ENCODE data around the gene RMI2. TPM values are rescaled to one million over a fixed set of nuclear protein-coding genes. Genes with fewer than 3 reads are reported as not detected.

RMI2 gene
- polyA plus RNA-seq, 2 of the 4 experiments (the other 2 are of a cell fraction): 24.2 to 26.9 TPM

DNA sequence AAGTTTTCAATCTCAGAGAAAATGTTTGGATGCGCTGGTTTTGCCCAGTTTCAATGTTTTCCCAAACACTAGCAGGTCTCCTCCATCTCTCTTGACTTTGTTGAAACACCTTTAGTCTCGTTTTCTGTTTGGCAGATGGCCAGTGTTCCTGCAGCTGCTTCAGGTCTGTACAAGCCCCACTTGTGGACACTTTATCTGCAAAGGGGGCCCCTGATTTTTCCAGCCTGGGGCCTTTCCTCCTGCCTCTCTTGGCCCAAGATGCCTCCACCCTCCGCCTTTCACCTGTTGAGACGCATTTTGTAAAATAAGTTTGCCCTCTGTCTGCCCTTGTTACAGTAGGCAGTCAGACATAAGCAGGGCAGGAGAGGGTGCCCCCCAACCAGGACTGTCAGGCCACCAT lies 42.3 kb upstream of the RMI2 start:
- Histone ChIP-seq H3K4me2 (no peak overlapping the region), H3K4me3 (no peak overlapping the region), H3K27ac (no peak overlapping the region), H3K4me1 (no peaks in the 10 kb centered on the region), H3K9me3 (no peaks in the 10 kb centered on the region)
- CTCF ChIA-PET: no interaction called here
- TF ChIP-seq MAFK (IDR thresholded peaks at IDR 0.05; ENCODE audit: partially characterized antibody) (no peak), HDAC2 (IDR thresholded peaks at IDR 0.05) (no peak), BHLHE40 (IDR thresholded peaks at IDR 0.05; ENCODE audit: low read depth, low read length) (no peak), NPAS2 (CRISPR knock-in tag; IDR thresholded peaks at IDR 0.05; ENCODE audit: borderline replicate concordance) (no peak), POLR2AphosphoS2 (conservative IDR thresholded peaks at IDR 0.05; ENCODE audit: low read length) (no peak), CEBPB (IDR thresholded peaks at IDR 0.05) (no peak)
- WGBS (ENCODE audit: missing lambda C conversion rate): 73% methylated on average over 3 of the region's 4 CpGs
- DNase-seq (ENCODE audit: low read depth in 1 of 2, low spot score in 1 of 2) (no peak), ATAC-seq (no peak), FAIRE-seq (no peak)
- POLR2A ChIA-PET: no interaction called here

DNA sequence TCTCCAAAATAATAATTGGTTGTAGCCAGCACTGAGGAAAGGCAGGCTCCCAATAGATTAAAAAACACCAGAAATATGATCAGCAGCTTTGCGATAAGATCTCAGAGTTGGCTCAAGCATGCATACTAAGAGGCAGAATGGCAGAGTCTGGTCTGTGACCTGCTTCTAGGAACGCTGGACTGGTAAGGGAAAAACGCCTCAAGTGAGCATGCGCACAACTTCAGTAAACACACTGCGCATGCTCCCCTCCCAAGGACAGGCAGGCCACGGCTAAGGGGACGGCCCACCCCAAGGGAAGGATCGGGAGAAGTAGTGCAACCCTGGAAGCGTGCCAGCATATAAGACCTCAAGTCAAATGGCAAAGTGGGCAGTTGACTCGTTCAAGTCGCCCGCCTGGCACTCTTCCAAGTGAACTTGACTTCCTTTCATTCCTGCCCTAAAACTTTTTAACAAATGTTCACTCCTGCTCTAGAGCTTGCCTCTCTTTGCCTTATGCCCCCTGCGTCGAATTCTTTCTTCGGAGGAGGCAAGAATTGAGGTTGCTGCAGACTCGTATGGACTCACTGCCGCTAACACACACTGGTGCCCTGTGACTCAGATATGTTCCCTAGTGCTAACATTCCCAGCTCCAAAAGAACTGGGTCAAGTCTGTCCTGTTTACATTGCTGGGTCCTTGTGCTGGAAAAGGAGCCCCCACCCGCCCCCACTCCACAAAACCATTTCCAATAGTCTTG lies 41.7 kb upstream of the RMI2 start:
- DNase-seq (ENCODE audit: low read depth in 1 of 2, low spot score in 1 of 2): no peak
- CTCF ChIA-PET: no interaction called here
- H3K9me3 ChIP-seq: no peaks in the 10 kb centered on the region
- no peak for TF ChIP-seq HOXA7 (CRISPR knock-in tag; IDR thresholded peaks at IDR 0.05)
- FAIRE-seq: no peak
- H3K4me3 ChIP-seq: no peak overlapping the region
- no peak for ATAC-seq
- no peak overlapping the region for H3K4me2 ChIP-seq
- no peak overlapping the region for H3K27ac ChIP-seq
- 63% methylated on average over 18 of the region's 18 CpGs for WGBS (ENCODE audit: missing lambda C conversion rate)
- H3K4me1 ChIP-seq: no peaks in the 10 kb centered on the region
- POLR2A ChIA-PET: no interaction called here

DNA sequence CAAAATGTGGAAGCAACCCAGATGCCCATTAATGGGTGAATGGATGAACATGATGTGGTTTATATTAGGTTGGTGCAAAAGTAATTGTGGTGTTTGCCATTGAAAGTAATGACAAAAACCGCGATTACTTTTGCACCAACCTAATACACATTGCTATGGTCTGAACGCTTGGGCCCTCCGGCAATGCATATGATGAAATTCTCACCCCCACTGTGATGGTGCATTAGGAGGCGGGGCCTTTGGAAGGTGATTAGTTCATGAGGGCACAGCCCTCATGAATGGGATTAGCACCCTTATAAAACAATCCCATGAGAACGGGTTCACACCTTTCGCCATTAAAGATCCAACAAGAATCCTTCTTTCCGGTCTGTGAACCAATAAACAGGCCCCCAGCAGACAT lies 38.9 kb upstream of the RMI2 start:
- Histone ChIP-seq H3K9me3 (no peaks in the 10 kb centered on the region), H3K4me1 (no peaks in the 10 kb centered on the region), H3K27ac (no peak overlapping the region), H3K4me3 (no peak overlapping the region), H3K4me2 (no peak overlapping the region)
- CTCF ChIA-PET: no interaction called here
- DNase-seq (ENCODE audit: low read depth in 1 of 2, low spot score in 1 of 2) (no peak), ATAC-seq (no peak), FAIRE-seq (no peak)
- no peak for TF ChIP-seq GATA3 (IDR thresholded peaks at IDR 0.05; ENCODE audit: borderline replicate concordance)
- TF ChIP-seq HOXB5 (CRISPR knock-in tag; IDR thresholded peaks at IDR 0.05): no peak
- TF ChIP-seq NFE2L2 (conservative IDR thresholded peaks at IDR 0.05; ENCODE audit: low read length): no peak
- TF ChIP-seq, protein P1, sequence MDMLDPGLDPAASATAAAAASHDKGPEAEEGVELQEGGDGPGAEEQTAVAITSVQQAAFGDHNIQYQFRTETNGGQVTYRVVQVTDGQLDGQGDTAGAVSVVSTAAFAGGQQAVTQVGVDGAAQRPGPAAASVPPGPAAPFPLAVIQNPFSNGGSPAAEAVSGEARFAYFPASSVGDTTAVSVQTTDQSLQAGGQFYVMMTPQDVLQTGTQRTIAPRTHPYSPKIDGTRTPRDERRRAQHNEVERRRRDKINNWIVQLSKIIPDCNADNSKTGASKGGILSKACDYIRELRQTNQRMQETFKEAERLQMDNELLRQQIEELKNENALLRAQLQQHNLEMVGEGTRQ (IDR thresholded peaks at IDR 0.05): no peak
- TF ChIP-seq CHD2 (IDR thresholded peaks at IDR 0.05; ENCODE audit: low read length, partially characterized antibody): no peak
- TF ChIP-seq, protein P2, sequence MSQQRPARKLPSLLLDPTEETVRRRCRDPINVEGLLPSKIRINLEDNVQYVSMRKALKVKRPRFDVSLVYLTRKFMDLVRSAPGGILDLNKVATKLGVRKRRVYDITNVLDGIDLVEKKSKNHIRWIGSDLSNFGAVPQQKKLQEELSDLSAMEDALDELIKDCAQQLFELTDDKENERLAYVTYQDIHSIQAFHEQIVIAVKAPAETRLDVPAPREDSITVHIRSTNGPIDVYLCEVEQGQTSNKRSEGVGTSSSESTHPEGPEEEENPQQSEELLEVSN (IDR thresholded peaks at IDR 0.05; ENCODE audit: borderline replicate concordance, low read depth): no peak
- TF ChIP-seq RARB (CRISPR knock-in tag; IDR thresholded peaks at IDR 0.05): no peak
- no peak for TF ChIP-seq HOXB13 (CRISPR knock-in tag; IDR thresholded peaks at IDR 0.05; ENCODE audit: low read depth)
- no peak for TF ChIP-seq EHF (CRISPR knock-in tag; IDR thresholded peaks at IDR 0.05)
- POLR2A ChIA-PET: no interaction called here
- 87% methylated on average over 8 of the region's 8 CpGs for WGBS (ENCODE audit: missing lambda C conversion rate)

DNA sequence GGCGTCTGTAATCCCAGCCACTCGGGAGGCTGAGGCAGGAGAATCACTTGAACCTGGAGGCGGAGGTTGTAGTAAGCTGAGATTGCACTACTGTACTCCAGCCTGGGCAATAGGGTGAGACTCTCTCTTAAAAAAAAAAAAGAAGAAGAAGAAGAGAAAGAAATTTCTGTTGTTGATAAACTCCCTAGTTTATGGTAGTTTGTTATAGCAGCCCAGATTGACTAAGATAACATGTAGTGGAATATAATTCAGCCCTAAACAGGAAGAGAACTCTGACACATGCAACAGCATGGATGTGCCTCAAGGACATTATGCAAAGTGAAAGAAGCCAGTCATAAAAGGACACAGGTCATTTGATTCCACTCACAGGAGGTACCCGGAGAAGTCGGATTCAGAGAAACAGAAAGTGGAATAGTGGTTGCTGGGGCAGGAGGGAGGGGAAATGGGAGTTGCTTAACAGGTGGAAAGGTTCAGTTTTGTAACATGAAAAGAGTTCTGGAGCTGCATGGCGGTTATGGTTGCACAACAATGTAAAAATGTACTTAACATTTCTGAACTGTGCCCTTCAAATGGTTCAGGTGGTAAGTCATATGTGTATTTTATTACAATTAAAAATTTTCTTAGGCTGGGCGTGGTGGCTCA lies 38.1 kb upstream of the RMI2 start:
- H3K4me1 ChIP-seq: peaks cover 4% of the 10 kb centered on the region; the same call in 1 of the 3 replicates
- ATAC-seq (no peak), DNase-seq (ENCODE audit: low read depth in 1 of 2, low spot score in 1 of 2) (no peak), FAIRE-seq (no peak)
- no peak overlapping the region for H3K4me2 ChIP-seq
- H3K4me3 ChIP-seq: no peak overlapping the region
- H3K27ac ChIP-seq: no peak overlapping the region
- ChIA-PET POLR2A (no interaction called here), CTCF (interaction anchor here (1.1 kb wide), 1 partner anchor 51 kb away, joined by 3 read pairs; the partner anchor contains the start of gene SOCS1)
- no peaks in the 10 kb centered on the region for H3K9me3 ChIP-seq
- WGBS (ENCODE audit: missing lambda C conversion rate): 57% methylated on average over 7 of the region's 7 CpGs
- TF ChIP-seq ZC3H11A (IDR thresholded peaks at IDR 0.05) (no peak), TFCP2L1 (CRISPR knock-in tag; IDR thresholded peaks at IDR 0.05) (no peak), FOXS1 (CRISPR knock-in tag; IDR thresholded peaks at IDR 0.05) (no peak), ZFP36 (IDR thresholded peaks at IDR 0.05; ENCODE audit: borderline replicate concordance, partially characterized antibody) (no peak), MAFK (IDR thresholded peaks at IDR 0.05; ENCODE audit: partially characterized antibody) (no peak), KDM5A (IDR thresholded peaks at IDR 0.05) (no peak), RAD21 (conservative IDR thresholded peaks at IDR 0.05 in 1 of 2, IDR thresholded peaks at IDR 0.05 in 1 of 2) (no peak), KDM1A (IDR thresholded peaks at IDR 0.05; ENCODE audit: low read depth) (no peak), CBX8 (IDR thresholded peaks at IDR 0.05) (no peak)
- TF ChIP-seq, protein P3, sequence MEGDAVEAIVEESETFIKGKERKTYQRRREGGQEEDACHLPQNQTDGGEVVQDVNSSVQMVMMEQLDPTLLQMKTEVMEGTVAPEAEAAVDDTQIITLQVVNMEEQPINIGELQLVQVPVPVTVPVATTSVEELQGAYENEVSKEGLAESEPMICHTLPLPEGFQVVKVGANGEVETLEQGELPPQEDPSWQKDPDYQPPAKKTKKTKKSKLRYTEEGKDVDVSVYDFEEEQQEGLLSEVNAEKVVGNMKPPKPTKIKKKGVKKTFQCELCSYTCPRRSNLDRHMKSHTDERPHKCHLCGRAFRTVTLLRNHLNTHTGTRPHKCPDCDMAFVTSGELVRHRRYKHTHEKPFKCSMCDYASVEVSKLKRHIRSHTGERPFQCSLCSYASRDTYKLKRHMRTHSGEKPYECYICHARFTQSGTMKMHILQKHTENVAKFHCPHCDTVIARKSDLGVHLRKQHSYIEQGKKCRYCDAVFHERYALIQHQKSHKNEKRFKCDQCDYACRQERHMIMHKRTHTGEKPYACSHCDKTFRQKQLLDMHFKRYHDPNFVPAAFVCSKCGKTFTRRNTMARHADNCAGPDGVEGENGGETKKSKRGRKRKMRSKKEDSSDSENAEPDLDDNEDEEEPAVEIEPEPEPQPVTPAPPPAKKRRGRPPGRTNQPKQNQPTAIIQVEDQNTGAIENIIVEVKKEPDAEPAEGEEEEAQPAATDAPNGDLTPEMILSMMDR (IDR thresholded peaks at IDR 0.05): no peak
- TF ChIP-seq, protein P4, sequence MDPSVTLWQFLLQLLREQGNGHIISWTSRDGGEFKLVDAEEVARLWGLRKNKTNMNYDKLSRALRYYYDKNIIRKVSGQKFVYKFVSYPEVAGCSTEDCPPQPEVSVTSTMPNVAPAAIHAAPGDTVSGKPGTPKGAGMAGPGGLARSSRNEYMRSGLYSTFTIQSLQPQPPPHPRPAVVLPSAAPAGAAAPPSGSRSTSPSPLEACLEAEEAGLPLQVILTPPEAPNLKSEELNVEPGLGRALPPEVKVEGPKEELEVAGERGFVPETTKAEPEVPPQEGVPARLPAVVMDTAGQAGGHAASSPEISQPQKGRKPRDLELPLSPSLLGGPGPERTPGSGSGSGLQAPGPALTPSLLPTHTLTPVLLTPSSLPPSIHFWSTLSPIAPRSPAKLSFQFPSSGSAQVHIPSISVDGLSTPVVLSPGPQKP (IDR thresholded peaks at IDR 0.05; ENCODE audit: low read depth, low read length): no peak
- TF ChIP-seq, protein P1 (IDR thresholded peaks at IDR 0.05): no peak
